ENCODE data around the gene CPEB3. TPM values are rescaled to one million over a fixed set of nuclear protein-coding genes. Genes with fewer than 3 reads are reported as not detected.

Gene CPEB3
- total RNA-seq, 1 experiment from 2014 or later, result 2.4 TPM

DNA sequence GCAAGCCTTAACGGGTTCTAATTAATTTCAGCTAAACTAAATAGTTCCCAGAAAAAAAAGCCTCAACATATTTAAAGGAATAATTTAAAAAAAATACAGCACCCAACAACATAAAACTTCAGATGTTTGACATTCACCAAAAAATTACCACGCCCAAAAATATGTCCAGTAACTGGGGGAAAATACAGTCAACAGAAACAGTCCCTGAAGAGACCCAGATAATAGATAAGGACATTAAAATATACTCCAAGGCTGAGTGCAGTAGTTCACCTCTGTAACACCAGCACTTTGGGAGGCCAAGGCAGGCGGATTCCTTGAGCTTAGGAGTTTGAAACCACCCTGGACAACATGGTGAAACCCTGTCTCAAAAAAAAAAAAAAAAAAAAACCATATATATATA lies 289.3 kb downstream of the CPEB3 start:
- H3K27me3 ChIP-seq (ENCODE audit: control insufficient read depth, insufficient read depth, low read length), result no peaks in the 10 kb centered on the region
- TF ChIP-seq, protein P1, sequence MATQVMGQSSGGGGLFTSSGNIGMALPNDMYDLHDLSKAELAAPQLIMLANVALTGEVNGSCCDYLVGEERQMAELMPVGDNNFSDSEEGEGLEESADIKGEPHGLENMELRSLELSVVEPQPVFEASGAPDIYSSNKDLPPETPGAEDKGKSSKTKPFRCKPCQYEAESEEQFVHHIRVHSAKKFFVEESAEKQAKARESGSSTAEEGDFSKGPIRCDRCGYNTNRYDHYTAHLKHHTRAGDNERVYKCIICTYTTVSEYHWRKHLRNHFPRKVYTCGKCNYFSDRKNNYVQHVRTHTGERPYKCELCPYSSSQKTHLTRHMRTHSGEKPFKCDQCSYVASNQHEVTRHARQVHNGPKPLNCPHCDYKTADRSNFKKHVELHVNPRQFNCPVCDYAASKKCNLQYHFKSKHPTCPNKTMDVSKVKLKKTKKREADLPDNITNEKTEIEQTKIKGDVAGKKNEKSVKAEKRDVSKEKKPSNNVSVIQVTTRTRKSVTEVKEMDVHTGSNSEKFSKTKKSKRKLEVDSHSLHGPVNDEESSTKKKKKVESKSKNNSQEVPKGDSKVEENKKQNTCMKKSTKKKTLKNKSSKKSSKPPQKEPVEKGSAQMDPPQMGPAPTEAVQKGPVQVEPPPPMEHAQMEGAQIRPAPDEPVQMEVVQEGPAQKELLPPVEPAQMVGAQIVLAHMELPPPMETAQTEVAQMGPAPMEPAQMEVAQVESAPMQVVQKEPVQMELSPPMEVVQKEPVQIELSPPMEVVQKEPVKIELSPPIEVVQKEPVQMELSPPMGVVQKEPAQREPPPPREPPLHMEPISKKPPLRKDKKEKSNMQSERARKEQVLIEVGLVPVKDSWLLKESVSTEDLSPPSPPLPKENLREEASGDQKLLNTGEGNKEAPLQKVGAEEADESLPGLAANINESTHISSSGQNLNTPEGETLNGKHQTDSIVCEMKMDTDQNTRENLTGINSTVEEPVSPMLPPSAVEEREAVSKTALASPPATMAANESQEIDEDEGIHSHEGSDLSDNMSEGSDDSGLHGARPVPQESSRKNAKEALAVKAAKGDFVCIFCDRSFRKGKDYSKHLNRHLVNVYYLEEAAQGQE (IDR thresholded peaks at IDR 0.05; ENCODE audit: insufficient read depth in 1 of 2, low read depth in 2 of 2, low read length in 1 of 2), result no peak
- TF ChIP-seq TCF7L2 (IDR thresholded peaks at IDR 0.05; ENCODE audit: low read depth, low read length), result no peak
- TF ChIP-seq, protein P2, sequence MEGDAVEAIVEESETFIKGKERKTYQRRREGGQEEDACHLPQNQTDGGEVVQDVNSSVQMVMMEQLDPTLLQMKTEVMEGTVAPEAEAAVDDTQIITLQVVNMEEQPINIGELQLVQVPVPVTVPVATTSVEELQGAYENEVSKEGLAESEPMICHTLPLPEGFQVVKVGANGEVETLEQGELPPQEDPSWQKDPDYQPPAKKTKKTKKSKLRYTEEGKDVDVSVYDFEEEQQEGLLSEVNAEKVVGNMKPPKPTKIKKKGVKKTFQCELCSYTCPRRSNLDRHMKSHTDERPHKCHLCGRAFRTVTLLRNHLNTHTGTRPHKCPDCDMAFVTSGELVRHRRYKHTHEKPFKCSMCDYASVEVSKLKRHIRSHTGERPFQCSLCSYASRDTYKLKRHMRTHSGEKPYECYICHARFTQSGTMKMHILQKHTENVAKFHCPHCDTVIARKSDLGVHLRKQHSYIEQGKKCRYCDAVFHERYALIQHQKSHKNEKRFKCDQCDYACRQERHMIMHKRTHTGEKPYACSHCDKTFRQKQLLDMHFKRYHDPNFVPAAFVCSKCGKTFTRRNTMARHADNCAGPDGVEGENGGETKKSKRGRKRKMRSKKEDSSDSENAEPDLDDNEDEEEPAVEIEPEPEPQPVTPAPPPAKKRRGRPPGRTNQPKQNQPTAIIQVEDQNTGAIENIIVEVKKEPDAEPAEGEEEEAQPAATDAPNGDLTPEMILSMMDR (IDR thresholded peaks at IDR 0.05), result no peak
- TF ChIP-seq POLR2AphosphoS5 (IDR thresholded peaks at IDR 0.05; ENCODE audit: low read depth, low read length), result no peak
- TF ChIP-seq SIN3A (IDR thresholded peaks at IDR 0.05; ENCODE audit: borderline replicate concordance, insufficient read depth, low read depth, low read length), result no peak
- DNase-seq (ENCODE audit: low read depth, low spot score) (no peak), ATAC-seq (no peak)
- peaks cover 12% of the 10 kb centered on the region; the same call in 1 of the 2 replicates for H3K36me3 ChIP-seq (ENCODE audit: control insufficient read depth, insufficient read depth, low read length)
- BruUV-seq (replicated peaks), result no TSS peak
- H3K9me3 ChIP-seq (ENCODE audit: control insufficient read depth, insufficient read depth, low read depth, low read length), result no peaks in the 10 kb centered on the region
- POLR2A ChIA-PET, result interaction anchor here (0.6 kb wide), 1 partner anchor 449 kb away, joined by 7 read pairs; no protein-coding TSS in a partner anchor
- intact Hi-C loops (cut with micrococcal nuclease; ENCODE audit: unreplicated experiment) (no loop called here), in situ Hi-C loops (cut with HindIII; ENCODE audit: low pct_unique_long_range_greater_than_20kb, low sequenced_read_pairs) (no loop called here)
- CTCF ChIA-PET, result interaction anchor here (0.6 kb wide), 1 partner anchor 8 kb away, joined by 3 read pairs; no protein-coding TSS in a partner anchor
- no peaks in the 10 kb centered on the region for H3K4me1 ChIP-seq (ENCODE audit: control insufficient read depth, insufficient read depth, low read length)
- H3K27ac ChIP-seq (ENCODE audit: low read length), result no peak overlapping the region
- no peak overlapping the region for H3K4me3 ChIP-seq (ENCODE audit: low read depth in 2 of 2, low read length in 2 of 2)

Other genes with a start within 250 kb of the CPEB3 start
- 66.2 TPM for gene MARCHF5, start 89 bp upstream of the CPEB3 start, total RNA-seq (2021; ENCODE audit: unreplicated experiment)